CD4-positive, alpha-beta T cell treated with Interleukin-6 at 100 ng/mL for 8 hours (primary cell): ENCODE measurements around the gene GDPGP1.
A peak's percentile ranks its signal among the peaks of the same experiment; 100 is the strongest.
"Not testable (repeated sequence)": the region's sequence is repeated elsewhere in the genome, so short reads cannot be mapped to it uniquely, and the experiment has no call there.

Experiments used
- DNase-seq: peaks from one replicate; pipeline ENCODE4 v3.0.0-alpha.2; 2020; ENCODE audit warnings: mixed read lengths, low spot score

The GDPGP1 gene

DNA sequence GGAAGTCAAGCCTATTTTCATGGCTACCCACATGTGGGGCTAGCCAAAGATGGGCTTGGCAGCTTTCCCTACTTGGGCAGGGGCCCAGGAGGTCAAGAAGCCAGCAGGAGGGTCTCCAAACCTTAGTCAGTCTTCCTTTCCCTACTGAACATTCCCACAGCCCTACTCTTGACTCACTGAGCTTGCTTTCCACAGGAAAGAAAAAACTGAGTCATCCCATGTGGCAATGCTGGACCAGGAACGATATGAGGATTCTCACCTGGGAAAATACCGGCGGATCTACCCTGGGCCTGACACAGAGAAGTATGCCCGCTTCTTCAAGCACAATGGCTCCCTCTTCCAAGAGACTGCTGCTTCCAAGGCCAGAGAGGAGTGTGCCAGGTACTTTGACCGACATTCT, 27.8 kb downstream of the GDPGP1 start:
- DNase-seq, result no peak

GRCh38 chr15:90262426-90262825, 28.4 kb downstream of the GDPGP1 start:
- no peak for DNase-seq

DNA sequence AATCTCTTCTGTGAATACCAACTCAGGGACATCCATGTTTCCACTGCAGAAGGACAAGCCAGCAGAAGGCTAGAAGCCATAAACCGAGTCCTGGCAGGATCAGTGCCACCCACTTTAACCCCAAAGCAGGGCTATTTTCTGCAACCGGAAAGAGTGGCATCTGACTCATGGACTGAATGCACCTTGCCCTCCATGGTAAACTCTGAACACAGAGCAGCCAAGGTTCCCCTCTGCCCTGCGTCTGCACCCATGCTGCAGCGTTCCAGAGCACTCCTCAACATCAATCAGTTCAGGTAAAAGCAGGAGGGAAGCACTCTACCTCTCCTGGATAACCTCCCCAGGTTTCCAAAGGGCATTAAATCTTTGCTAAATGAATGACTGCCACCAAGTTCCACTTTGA, 30.7 kb downstream of the GDPGP1 start:
- peak; percentile 15 for DNase-seq

- DNase-seq, result peak; percentile 89
Observed at GRCh38 chr15:90265271-90266060, 31.5 kb downstream of the GDPGP1 start, which contains the start of gene NGRN. TSS of gene NGRN (plus strand) at chr15:90265672. CDS start at chr15:90265713, 41 bp downstream.

DNA sequence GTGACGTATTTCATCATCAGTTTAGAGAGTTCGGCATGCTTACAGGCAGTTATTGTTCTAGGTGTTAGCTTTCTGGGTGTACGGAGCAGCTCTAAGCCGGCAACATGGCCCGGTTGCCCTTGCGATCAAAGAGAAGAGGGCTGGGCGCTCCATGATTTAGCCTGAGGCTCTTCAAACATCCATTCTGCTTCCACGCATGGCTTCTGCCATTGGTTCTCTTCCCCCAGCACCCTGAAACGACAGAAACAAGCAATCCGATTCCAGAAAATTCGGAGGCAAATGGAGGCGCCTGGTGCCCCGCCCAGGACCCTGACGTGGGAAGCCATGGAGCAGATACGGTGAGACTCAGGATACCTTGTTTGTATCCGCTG, 32.0 kb downstream of the GDPGP1 start:
- peak; percentile 22 for DNase-seq

GRCh38 chr15:90266485-90266884, 32.5 kb downstream of the GDPGP1 start:
- DNase-seq, result no peak

DNA sequence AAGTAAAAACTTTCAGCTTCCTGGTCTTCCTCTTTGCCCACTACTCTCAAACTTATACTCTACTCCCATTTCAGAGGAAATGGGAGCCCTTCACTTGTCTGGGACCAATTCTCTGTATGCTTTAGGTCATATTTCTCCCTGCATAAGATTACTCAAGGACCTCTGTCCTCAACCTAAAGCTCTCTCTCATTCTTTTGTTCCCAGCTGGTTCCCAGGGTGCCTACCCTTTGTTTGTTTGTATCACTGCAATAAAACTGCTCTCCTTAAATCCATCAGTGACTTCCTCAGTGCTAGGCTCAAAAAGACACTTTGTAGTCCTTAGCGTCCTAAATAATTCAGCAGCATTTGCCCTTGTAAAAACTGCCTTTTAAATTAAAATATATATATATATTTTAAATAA, 34.4 kb downstream of the GDPGP1 start:
- no peak for DNase-seq

DNA sequence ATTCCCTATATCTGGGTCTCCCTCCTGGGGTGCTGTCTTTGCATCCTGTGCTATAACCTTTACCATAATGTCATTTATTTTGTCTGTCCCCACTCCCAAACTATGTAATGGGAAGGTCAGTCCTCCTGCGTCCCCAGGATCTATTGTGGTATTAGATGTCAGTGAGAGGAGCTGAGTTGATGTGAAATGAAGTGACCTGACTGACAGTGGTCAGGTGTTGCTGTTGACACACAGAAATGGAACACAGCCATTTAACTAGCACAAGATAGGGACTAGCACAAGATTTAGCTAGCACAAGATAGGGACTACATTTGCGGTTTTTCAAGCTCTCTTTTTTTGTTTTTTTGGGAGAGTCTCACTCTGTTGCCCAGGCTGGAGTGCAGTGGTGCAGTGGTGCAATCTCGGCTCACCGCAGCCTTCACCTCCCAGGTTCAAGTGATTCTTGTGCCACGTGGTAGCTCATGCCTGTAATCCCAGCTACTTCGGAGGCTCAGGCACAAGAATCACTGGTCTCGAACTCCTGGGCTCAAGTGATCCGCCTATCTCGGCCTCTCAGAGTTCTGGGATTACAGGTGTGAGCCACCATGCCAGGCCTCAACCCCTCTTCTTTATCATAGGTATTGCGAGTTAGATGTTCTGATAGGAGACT, 36.6 kb downstream of the GDPGP1 start:
- DNase-seq, result no peak

- DNase-seq, result no peak
Observed at GRCh38 chr15:90271459-90272166, 37.6 kb downstream of the GDPGP1 start.

DNA sequence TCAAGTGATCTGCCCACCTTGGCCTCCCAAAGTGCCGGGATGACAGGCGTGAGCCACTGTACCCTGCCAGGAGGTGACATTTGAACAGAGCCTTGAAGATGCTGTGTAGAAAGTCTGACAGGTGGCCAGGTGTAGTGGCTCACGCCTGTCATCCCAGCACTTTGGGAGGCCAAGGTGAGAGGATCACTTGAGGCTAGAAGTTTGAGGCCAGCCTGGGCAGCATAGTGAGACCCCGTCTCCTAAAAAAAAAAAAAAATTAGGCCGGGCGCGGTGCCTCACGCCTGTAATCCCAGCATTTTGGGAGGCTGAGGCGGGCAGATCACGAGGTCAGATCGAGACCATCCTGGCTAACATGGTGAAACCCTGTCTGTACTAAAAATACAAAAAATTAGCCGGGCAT, 44.5 kb downstream of the GDPGP1 start:
- DNase-seq, result not testable (repeated sequence)

- DNase-seq, result not testable (repeated sequence)
Observed at GRCh38 chr15:90280743-90281142, 46.7 kb downstream of the GDPGP1 start.

DNA sequence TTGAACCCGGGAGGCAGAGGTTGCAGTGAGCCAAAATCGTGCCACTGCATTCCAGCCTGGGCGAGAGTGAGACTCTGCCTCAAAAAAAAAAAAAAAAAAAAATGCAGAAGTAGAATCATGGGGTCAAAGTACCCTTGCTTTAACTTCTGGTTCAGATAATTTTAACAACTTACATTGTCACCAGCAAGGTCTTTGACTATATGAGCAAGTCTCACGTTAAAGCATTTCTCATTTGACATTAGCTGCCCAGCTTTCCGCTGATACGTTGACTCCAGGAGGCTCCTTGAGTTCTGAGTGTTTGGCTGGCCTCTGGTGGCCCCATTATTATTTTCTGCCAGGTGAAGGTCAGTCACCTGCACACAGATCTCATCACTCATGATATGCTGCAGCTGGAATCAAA, 47.6 kb downstream of the GDPGP1 start:
- not testable (repeated sequence) for DNase-seq

- peak; percentile 41 for DNase-seq
Observed at GRCh38 chr15:90286678-90287077, 52.7 kb downstream of the GDPGP1 start.

DNA sequence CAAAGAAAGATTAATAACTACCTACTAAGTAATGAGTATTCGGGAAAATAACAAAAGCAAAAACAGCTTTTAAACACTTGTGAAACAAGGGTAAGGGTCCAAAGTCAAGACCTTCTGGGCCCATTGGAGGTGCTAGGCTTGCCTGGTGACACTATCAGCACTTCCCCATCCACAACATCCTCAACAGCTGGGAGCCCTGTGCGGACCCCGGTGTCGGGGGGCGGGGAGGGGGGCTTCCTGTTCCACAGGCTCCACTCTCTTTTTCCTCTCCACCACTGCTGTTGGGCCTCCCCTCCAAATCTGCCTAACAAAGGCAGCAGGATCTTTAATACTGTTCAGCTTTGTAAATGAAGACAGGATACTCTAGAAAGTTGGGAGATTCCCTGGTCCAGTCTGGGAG, 53.1 kb downstream of the GDPGP1 start:
- no peak for DNase-seq

DNA sequence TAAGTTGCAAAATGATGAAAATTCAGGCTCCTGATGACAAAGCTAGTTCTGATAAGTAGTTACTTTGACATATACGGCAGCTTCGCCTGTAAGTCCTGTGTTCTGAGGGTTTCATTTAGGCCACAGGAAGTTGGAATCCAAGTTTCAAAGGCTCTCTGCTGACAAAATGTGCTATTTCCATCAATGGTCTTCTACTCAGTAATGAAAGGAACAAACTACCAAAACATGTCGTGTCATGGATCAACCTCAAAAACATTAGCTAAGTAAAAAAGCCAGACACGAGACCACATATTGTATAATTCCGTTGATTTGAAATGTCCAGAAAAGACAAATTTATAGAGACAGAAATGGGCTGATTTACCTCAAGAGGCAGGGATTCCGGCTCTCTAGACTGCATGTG, 53.9 kb downstream of the GDPGP1 start:
- DNase-seq, result no peak

DNA sequence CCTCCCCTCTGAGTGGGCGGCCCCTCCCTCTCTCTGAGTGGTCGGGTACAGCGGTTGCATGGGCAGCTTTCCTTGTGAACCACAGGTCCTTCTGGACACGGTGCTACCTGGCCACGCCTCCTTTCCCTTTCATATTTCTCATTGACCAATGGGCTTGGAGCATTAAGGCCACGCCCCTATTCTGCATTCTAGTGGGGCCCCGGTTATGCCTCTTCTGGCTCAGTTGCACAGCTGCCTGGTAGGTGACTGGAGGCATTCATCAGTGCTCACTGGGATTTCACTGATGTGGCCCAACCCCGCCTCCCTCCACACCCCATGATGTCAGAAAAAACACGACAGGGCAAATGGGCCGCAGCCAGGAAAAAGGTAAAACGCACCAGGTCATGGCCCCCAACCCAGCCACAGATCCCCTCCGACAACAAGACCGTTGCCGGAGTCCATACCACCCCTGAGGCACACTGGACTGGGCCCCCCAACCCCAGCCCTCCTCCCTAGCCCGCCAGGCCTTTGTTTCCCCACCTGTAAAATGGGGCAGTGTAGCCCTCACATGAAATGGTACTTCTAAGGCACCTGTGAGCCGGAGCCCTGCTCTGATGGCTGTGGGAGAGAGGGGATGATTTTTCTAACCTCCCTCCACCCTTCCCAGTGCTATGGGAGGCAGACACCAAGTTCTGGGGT, 57.8 kb downstream of the GDPGP1 start:
- DNase-seq, result no peak

DNA sequence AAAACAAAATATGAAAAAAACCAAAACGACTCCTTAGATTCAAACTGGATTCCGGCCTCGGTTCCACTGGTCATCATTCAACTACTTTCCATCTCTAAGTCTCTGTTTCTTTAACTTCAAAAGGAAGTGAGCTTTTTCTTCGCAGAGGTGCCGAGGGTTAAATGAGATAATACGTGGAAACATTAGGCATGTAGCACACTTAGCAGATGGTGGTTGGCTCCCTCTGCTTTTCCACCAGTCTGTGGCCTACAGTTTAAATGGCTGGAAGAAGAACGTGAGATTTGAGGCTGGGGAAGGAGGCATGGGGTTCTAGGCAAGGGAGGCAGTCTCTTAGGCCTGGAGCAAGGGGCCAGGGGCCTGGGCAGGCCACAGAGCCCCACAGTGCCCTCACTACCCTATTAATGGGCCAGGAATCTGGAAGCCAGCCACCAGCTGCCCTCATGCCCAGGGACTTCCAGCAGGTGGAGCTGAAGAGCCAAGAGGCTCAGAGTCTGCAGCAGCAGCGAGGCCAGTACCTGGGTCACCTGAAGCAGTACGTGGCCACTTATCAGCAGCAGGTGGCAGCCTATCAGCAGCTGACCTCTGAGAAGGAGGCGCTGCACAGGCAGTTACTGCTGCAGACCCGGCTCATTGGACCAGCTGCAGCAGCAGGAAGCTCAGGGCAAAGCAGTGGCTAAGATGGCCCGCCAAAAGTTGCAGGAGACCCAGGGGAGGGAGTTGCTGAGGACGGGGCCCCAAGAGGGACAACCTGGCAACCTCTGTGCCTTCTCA, 59.2 kb downstream of the GDPGP1 start:
- peak; percentile 63 for DNase-seq

DNA sequence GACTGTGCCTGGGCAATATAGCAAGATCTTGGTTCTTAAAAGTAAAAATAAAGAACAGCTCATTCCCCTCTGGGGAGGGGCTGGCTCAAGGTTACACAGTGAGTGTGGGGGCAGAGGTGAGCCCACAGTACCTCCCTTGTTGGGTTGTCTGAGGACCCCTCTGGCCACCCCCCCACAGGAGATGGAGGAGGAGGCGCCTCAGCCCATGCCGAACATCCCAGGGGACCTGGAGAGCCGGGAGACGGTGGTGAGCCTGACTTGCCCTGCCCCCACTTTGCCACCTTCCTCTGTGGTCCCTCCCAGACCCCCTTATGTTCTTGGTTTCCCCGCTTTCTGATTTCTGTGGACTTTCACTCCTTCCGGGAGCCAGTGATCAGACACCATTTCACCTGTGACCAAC, 60.1 kb downstream of the GDPGP1 start:
- DNase-seq, result no peak

- no peak for DNase-seq
Observed at GRCh38 chr15:90294601-90295269, 60.7 kb downstream of the GDPGP1 start.

- DNase-seq, result no peak
Observed at GRCh38 chr15:90295270-90295648, 61.2 kb downstream of the GDPGP1 start.
